Parathyroid adenoma (tissue), 2 donors: ENCODE results near the gene FLRT1.
"Not testable (repeated sequence)": the region's sequence is repeated elsewhere in the genome, so short reads cannot be mapped to it uniquely, and the experiment has no call there.

Experiments
- H2AFZ ChIP-seq: fragments of 300-600 bp; sonication (generic); one replicate; pipeline ENCODE4 v1.7.0; 2017; ENCODE audit warnings: antibody characterized with exemption, mild to moderate bottlenecking
- H3K27ac ChIP-seq: fragments of 300-600 bp; sonication (generic); one replicate; pipeline ENCODE4 v1.7.0; 2017
- H3K27me3 ChIP-seq: fragments of 300-600 bp; sonication (generic); one replicate; pipeline ENCODE4 v1.7.0; 2017; ENCODE audit warnings: low read length; ENCODE audit not compliant: control insufficient read depth, insufficient read depth
- H3K36me3 ChIP-seq: fragments of 300-600 bp; sonication (generic); one replicate; pipeline ENCODE4 v1.7.0; 2017; ENCODE audit warnings: low read length; ENCODE audit not compliant: control insufficient read depth, insufficient read depth
- H3K4me1 ChIP-seq: fragments of 300-600 bp; sonication (generic); one replicate; pipeline ENCODE4 v1.7.0; 2017; ENCODE audit warnings: control low read depth
- H3K4me2 ChIP-seq: fragments of 300-600 bp; sonication (generic); one replicate; pipeline ENCODE4 v1.7.0; 2017; ENCODE audit warnings: low read length
- H3K4me3 ChIP-seq: fragments of 300-600 bp; sonication (generic); one replicate; pipeline ENCODE4 v1.7.0; 2017; ENCODE audit warnings: low read depth, low read length
- H3K79me2 ChIP-seq: fragments of 300-600 bp; sonication (generic); one replicate; pipeline ENCODE4 v1.7.0; 2017; ENCODE audit warnings: control low read depth
- H3K9ac ChIP-seq: fragments of 300-600 bp; sonication (generic); one replicate; pipeline ENCODE4 v1.7.0; 2017; ENCODE audit warnings: mild to moderate bottlenecking
- H3K9me3 ChIP-seq: fragments of 300-600 bp; sonication (generic); one replicate; pipeline ENCODE4 v1.7.0; 2017; ENCODE audit warnings: low read length; ENCODE audit not compliant: control insufficient read depth
- TF ChIP-seq, protein P1 (sequence below): fragments of 300-600 bp; sonication (generic); IDR thresholded peaks from one replicate; pipeline ENCODE4 v1.7.0; 2017; ENCODE audit warnings: antibody characterized with exemption, mild to moderate bottlenecking
- donor health status: primary hyperparathyroidism.

Gene FLRT1

GRCh38 chr11:64045700-64046099 is 10.0 kb downstream of the FLRT1 start:
- H3K9ac ChIP-seq, result no peak overlapping the region
- no peaks in the 10 kb centered on the region for H3K27me3 ChIP-seq
- H3K4me2 ChIP-seq, result no peak overlapping the region
- H3K36me3 ChIP-seq, result no peaks in the 10 kb centered on the region
- H2AFZ ChIP-seq, result no peak overlapping the region
- H3K4me3 ChIP-seq, result no peak overlapping the region
- no peak overlapping the region for H3K27ac ChIP-seq
- no peaks in the 10 kb centered on the region for H3K9me3 ChIP-seq
- TF ChIP-seq, protein P1, sequence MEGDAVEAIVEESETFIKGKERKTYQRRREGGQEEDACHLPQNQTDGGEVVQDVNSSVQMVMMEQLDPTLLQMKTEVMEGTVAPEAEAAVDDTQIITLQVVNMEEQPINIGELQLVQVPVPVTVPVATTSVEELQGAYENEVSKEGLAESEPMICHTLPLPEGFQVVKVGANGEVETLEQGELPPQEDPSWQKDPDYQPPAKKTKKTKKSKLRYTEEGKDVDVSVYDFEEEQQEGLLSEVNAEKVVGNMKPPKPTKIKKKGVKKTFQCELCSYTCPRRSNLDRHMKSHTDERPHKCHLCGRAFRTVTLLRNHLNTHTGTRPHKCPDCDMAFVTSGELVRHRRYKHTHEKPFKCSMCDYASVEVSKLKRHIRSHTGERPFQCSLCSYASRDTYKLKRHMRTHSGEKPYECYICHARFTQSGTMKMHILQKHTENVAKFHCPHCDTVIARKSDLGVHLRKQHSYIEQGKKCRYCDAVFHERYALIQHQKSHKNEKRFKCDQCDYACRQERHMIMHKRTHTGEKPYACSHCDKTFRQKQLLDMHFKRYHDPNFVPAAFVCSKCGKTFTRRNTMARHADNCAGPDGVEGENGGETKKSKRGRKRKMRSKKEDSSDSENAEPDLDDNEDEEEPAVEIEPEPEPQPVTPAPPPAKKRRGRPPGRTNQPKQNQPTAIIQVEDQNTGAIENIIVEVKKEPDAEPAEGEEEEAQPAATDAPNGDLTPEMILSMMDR, result no peak
- H3K79me2 ChIP-seq, result no peaks in the 10 kb centered on the region
- H3K4me1 ChIP-seq, result no peaks in the 10 kb centered on the region

DNA sequence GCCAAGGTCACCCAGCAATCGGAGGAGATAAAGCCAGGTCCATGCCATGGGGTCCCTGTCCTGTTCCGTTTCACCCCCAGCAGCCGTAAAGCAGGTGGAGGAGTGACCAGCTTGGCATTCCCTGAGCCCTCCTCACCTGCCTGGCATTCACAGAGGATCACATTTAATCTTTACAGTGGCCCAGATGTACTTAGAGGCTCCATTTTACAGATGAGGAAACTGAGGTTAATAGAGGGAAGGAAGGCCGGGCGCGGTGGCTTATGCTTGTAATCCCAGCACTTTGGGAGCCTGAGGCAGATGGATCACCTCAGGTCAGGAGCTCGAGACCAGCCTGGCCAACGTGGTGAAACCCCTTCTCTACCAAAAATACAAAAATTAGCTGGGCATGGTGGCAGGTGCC is 11.6 kb downstream of the FLRT1 start:
- H3K27me3 ChIP-seq, H3K4me3 ChIP-seq, H3K27ac ChIP-seq, H2AFZ ChIP-seq, H3K9me3 ChIP-seq, H3K9ac ChIP-seq, H3K79me2 ChIP-seq, H3K36me3 ChIP-seq, H3K4me1 ChIP-seq, H3K4me2 ChIP-seq: not testable (repeated sequence)

DNA sequence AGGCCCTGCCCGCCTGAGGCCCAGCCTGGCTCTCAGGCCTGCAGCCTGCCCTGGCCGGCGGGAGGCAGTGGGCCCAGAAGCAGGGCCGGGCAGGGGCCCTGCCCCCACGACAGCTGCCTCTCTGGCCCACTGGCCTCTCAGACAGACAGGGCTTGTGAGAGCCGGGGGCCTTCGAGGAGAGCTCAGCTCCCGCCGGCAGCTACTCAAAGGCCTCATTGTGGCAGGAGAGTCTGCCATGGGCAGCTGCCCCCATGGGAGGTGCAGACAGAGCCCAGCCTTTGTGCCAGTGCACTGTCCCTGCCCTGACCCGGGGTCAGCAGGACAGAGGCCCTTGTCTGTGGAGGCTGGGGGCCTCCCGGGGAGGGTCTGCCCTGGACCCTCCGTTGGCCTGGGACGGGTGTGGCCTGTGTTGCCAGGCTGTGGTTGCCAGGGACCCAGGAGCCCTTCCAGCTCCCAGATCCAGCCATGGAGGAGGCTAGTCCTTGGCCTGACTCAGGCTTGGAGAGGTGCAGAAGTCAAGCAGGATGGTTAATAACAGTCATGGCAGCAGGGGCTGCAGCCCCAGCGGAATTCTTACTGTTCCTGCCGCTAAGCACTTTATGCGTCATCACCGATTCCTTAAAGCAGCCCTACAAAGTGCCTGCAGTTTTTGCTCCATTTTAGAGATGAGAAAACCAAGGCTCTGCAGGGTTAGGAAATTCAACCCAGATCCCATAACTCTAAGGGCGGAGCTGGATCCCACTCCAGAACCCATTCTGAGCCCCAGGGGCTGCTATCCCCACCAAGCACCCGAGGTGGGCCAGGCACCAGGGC is 12.5 kb downstream of the FLRT1 start:
- H2AFZ ChIP-seq, result no peak overlapping the region
- H3K36me3 ChIP-seq, result no peaks in the 10 kb centered on the region
- no peaks in the 10 kb centered on the region for H3K9me3 ChIP-seq
- H3K27ac ChIP-seq, result no peak overlapping the region
- TF ChIP-seq, protein P1, result no peak
- no peak overlapping the region for H3K9ac ChIP-seq
- H3K4me3 ChIP-seq, result no peak overlapping the region
- H3K79me2 ChIP-seq, result no peaks in the 10 kb centered on the region
- H3K27me3 ChIP-seq, result no peaks in the 10 kb centered on the region
- no peaks in the 10 kb centered on the region for H3K4me1 ChIP-seq
- no peak overlapping the region for H3K4me2 ChIP-seq

DNA sequence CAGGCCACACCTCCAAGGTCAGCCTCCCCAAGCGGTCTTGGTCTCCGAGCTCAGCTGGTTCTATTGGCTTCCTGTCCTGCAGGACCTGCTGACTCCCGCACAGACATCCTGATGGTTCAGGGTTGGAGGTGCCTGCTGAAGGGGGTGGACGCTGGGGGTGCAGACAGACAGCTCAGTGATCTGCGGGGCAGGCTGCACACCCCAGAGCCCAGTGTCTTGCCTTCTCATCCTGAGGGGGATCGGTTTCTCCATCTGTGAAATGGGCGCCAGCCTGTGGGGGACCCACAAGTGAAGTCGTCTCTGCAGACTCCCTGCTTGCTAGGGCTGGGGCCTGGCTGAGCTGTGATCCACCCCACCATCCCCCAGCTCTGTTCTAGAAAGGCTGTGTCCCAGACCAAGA is 13.8 kb downstream of the FLRT1 start:
- no peaks in the 10 kb centered on the region for H3K36me3 ChIP-seq
- H3K27ac ChIP-seq, result no peak overlapping the region
- no peak overlapping the region for H2AFZ ChIP-seq
- H3K9me3 ChIP-seq, result no peaks in the 10 kb centered on the region
- H3K4me3 ChIP-seq, result no peak overlapping the region
- H3K79me2 ChIP-seq, result no peaks in the 10 kb centered on the region
- H3K27me3 ChIP-seq, result no peaks in the 10 kb centered on the region
- no peak overlapping the region for H3K4me2 ChIP-seq
- H3K9ac ChIP-seq, result no peak overlapping the region
- TF ChIP-seq, protein P1, result no peak
- no peaks in the 10 kb centered on the region for H3K4me1 ChIP-seq

DNA sequence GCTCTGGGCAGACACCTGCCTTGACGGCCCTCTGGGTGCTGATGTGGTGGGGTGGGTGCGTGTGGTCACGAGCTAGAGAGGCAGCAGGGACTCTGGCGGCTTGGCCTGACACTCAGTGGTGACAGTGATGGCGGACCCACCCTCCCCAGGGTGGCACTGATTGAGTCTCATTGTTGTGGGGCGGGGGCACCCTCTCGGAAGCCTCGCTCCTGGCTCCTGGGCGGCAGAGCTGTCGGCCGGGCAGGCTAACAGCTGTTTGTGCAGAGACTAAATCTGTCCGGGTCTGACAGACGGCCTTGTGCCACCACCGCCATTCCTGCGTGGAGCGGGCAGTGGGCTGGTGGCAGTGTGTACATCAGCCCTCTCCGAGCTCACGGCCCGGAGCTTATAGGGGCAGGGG is 15.6 kb downstream of the FLRT1 start:
- Histone ChIP-seq H3K4me1 (no peaks in the 10 kb centered on the region), H3K9ac (no peak overlapping the region), H3K27ac (no peak overlapping the region), H3K79me2 (no peaks in the 10 kb centered on the region), H3K4me3 (no peak overlapping the region), H2AFZ (no peak overlapping the region), H3K4me2 (no peak overlapping the region), H3K9me3 (no peaks in the 10 kb centered on the region), H3K36me3 (no peaks in the 10 kb centered on the region), H3K27me3 (no peaks in the 10 kb centered on the region)
- TF ChIP-seq, protein P1, result no peak
